ENCODE measurements around the gene CHP2.

GRCh38 chr16:23724785-23725131 is 30.1 kb upstream of the CHP2 start:
- TF ChIP-seq CTCF (IDR thresholded peaks at IDR 0.05; ENCODE audit: extremely low read depth in 1 of 2, insufficient read depth in 1 of 2, low read depth in 1 of 2, low read length in 2 of 2), result no peak
- no peak for TF ChIP-seq JUN (IDR thresholded peaks at IDR 0.05; ENCODE audit: borderline replicate concordance, insufficient read depth, insufficient read length, low read depth)
- no peak for TF ChIP-seq POLR2AphosphoS5 (IDR thresholded peaks at IDR 0.05; ENCODE audit: insufficient read depth, low read depth, low read length)
- TF ChIP-seq EZH2 (IDR thresholded peaks at IDR 0.05; ENCODE audit: borderline replicate concordance, low read depth, low read length, severe bottlenecking), result no peak
- no peak for TF ChIP-seq MAX (IDR thresholded peaks at IDR 0.05; ENCODE audit: insufficient read depth, insufficient read length)
- no peak for TF ChIP-seq POLR2A (IDR thresholded peaks at IDR 0.05; ENCODE audit: low read depth, low read length)

Data from endothelial cell of umbilical vein (primary cell).